ENCODE data around the gene AKAP6. TPM values are rescaled to one million over a fixed set of nuclear protein-coding genes. Genes with fewer than 3 reads are reported as not detected.

The AKAP6 gene
- total RNA-seq, 2 experiments from 2014 or later = 0.82 to 0.85 TPM

GRCh38 chr14:32817780-32818179, 488.7 kb downstream of the AKAP6 start:
- Mint-ChIP-seq H3K9me3 (ENCODE audit: low read depth) (no peaks in the 10 kb centered on the region), H3K27ac (no peak overlapping the region), H3K36me3 (no peaks in the 10 kb centered on the region), H3K4me1 (no peaks in the 10 kb centered on the region), H3K4me3 (no peak overlapping the region), H3K27me3 (no peaks in the 10 kb centered on the region)
- no peak for ATAC-seq
- no peak for DNase-seq
- CTCF ChIA-PET = no interaction called here

- Mint-ChIP-seq H3K27ac (no peak overlapping the region), H3K9me3 (ENCODE audit: low read depth) (peaks cover 2% of the 10 kb centered on the region), H3K4me1 (no peaks in the 10 kb centered on the region), H3K4me3 (no peak overlapping the region), H3K27me3 (no peaks in the 10 kb centered on the region), H3K36me3 (no peaks in the 10 kb centered on the region)
- DNase-seq (no peak), ATAC-seq (no peak)
- CTCF ChIA-PET = no interaction called here
These were observed 489.5 kb downstream of the AKAP6 start for GRCh38 chr14:32818581-32818980.

- H3K27ac Mint-ChIP-seq = no peak overlapping the region
- H3K9me3 Mint-ChIP-seq (ENCODE audit: low read depth) = peaks cover 3% of the 10 kb centered on the region
- DNase-seq (no peak), ATAC-seq (no peak)
- CTCF ChIA-PET = no interaction called here
- H3K4me1 Mint-ChIP-seq = no peaks in the 10 kb centered on the region
- no peak overlapping the region for H3K4me3 Mint-ChIP-seq
- H3K27me3 Mint-ChIP-seq = no peaks in the 10 kb centered on the region
- H3K36me3 Mint-ChIP-seq = no peaks in the 10 kb centered on the region
These were observed 491.1 kb downstream of the AKAP6 start for GRCh38 chr14:32820181-32820580.

GRCh38 chr14:32820682-32821081, 491.6 kb downstream of the AKAP6 start:
- Mint-ChIP-seq H3K9me3 (ENCODE audit: low read depth) (peaks cover 3% of the 10 kb centered on the region), H3K4me1 (no peaks in the 10 kb centered on the region), H3K27ac (no peak overlapping the region), H3K4me3 (no peak overlapping the region), H3K36me3 (no peaks in the 10 kb centered on the region), H3K27me3 (no peaks in the 10 kb centered on the region)
- CTCF ChIA-PET = no interaction called here
- no peak for ATAC-seq
- no peak for DNase-seq

- DNase-seq = no peak
- Mint-ChIP-seq H3K27me3 (no peaks in the 10 kb centered on the region), H3K4me3 (no peak overlapping the region), H3K36me3 (no peaks in the 10 kb centered on the region), H3K9me3 (ENCODE audit: low read depth) (peaks cover 3% of the 10 kb centered on the region), H3K4me1 (no peaks in the 10 kb centered on the region), H3K27ac (no peak overlapping the region)
- no peak for ATAC-seq
- CTCF ChIA-PET = no interaction called here
These were observed 493.0 kb downstream of the AKAP6 start for GRCh38 chr14:32821964-32822653.

GRCh38 chr14:32823706-32824105, 494.6 kb downstream of the AKAP6 start:
- no peaks in the 10 kb centered on the region for H3K4me1 Mint-ChIP-seq
- no peak overlapping the region for H3K27ac Mint-ChIP-seq
- H3K9me3 Mint-ChIP-seq (ENCODE audit: low read depth) = peaks cover 6% of the 10 kb centered on the region
- no peak for DNase-seq
- H3K27me3 Mint-ChIP-seq = no peaks in the 10 kb centered on the region
- H3K4me3 Mint-ChIP-seq = no peak overlapping the region
- CTCF ChIA-PET = no interaction called here
- no peaks in the 10 kb centered on the region for H3K36me3 Mint-ChIP-seq
- no peak for ATAC-seq

GRCh38 chr14:32824195-32824594, 495.1 kb downstream of the AKAP6 start:
- H3K4me1 Mint-ChIP-seq = no peaks in the 10 kb centered on the region
- no peak for ATAC-seq
- H3K27ac Mint-ChIP-seq = no peak overlapping the region
- no peaks in the 10 kb centered on the region for H3K27me3 Mint-ChIP-seq
- no peak for DNase-seq
- peaks cover 6% of the 10 kb centered on the region for H3K9me3 Mint-ChIP-seq (ENCODE audit: low read depth)
- no peaks in the 10 kb centered on the region for H3K36me3 Mint-ChIP-seq
- H3K4me3 Mint-ChIP-seq = no peak overlapping the region
- CTCF ChIA-PET = no interaction called here

- no peak for ATAC-seq
- Mint-ChIP-seq H3K4me3 (no peak overlapping the region), H3K27ac (no peak overlapping the region), H3K9me3 (ENCODE audit: low read depth) (peaks cover 6% of the 10 kb centered on the region), H3K4me1 (no peaks in the 10 kb centered on the region), H3K27me3 (no peaks in the 10 kb centered on the region), H3K36me3 (no peaks in the 10 kb centered on the region)
- no peak for DNase-seq
- CTCF ChIA-PET = no interaction called here
These were observed 496.0 kb downstream of the AKAP6 start for GRCh38 chr14:32825058-32825457.

- Mint-ChIP-seq H3K27me3 (no peaks in the 10 kb centered on the region), H3K4me3 (no peak overlapping the region), H3K36me3 (no peaks in the 10 kb centered on the region), H3K4me1 (no peaks in the 10 kb centered on the region), H3K27ac (no peak overlapping the region), H3K9me3 (ENCODE audit: low read depth) (peaks cover 6% of the 10 kb centered on the region)
- CTCF ChIA-PET = no interaction called here
- ATAC-seq (no peak), DNase-seq (no peak)
These were observed 497.4 kb downstream of the AKAP6 start for GRCh38 chr14:32826404-32827082.

- no peak for ATAC-seq
- CTCF ChIA-PET = no interaction called here
- Mint-ChIP-seq H3K4me3 (no peak overlapping the region), H3K27ac (no peak overlapping the region), H3K9me3 (ENCODE audit: low read depth) (peaks cover 8% of the 10 kb centered on the region), H3K36me3 (no peaks in the 10 kb centered on the region), H3K4me1 (no peaks in the 10 kb centered on the region), H3K27me3 (no peaks in the 10 kb centered on the region)
- no peak for DNase-seq
These were observed 498.4 kb downstream of the AKAP6 start for GRCh38 chr14:32827514-32827913.

- Mint-ChIP-seq H3K36me3 (no peaks in the 10 kb centered on the region), H3K27ac (no peak overlapping the region), H3K4me3 (no peak overlapping the region), H3K27me3 (no peaks in the 10 kb centered on the region), H3K9me3 (ENCODE audit: low read depth) (peaks cover 6% of the 10 kb centered on the region), H3K4me1 (no peaks in the 10 kb centered on the region)
- no peak for ATAC-seq
- CTCF ChIA-PET = no interaction called here
- DNase-seq = no peak
These were observed 506.8 kb downstream of the AKAP6 start for GRCh38 chr14:32835924-32836323.

- DNase-seq (no peak), ATAC-seq (no peak)
- H3K36me3 Mint-ChIP-seq = no peaks in the 10 kb centered on the region
- H3K4me1 Mint-ChIP-seq = no peaks in the 10 kb centered on the region
- CTCF ChIA-PET = no interaction called here
- peaks cover 2% of the 10 kb centered on the region for H3K9me3 Mint-ChIP-seq (ENCODE audit: low read depth)
- H3K27me3 Mint-ChIP-seq = no peaks in the 10 kb centered on the region
- no peak overlapping the region for H3K4me3 Mint-ChIP-seq
- no peak overlapping the region for H3K27ac Mint-ChIP-seq
These were observed 512.6 kb downstream of the AKAP6 start for GRCh38 chr14:32841698-32842097.

- Mint-ChIP-seq H3K9me3 (ENCODE audit: low read depth) (no peaks in the 10 kb centered on the region), H3K36me3 (no peaks in the 10 kb centered on the region), H3K27ac (no peak overlapping the region), H3K4me3 (no peak overlapping the region), H3K4me1 (no peaks in the 10 kb centered on the region), H3K27me3 (no peaks in the 10 kb centered on the region)
- no peak for ATAC-seq
- no peak for DNase-seq
- CTCF ChIA-PET = no interaction called here
These were observed 517.8 kb downstream of the AKAP6 start for GRCh38 chr14:32846821-32847365.

GRCh38 chr14:32847867-32848266, 518.8 kb downstream of the AKAP6 start:
- ATAC-seq = no peak
- no peaks in the 10 kb centered on the region for H3K9me3 Mint-ChIP-seq (ENCODE audit: low read depth)
- H3K36me3 Mint-ChIP-seq = no peaks in the 10 kb centered on the region
- no peaks in the 10 kb centered on the region for H3K27me3 Mint-ChIP-seq
- H3K4me1 Mint-ChIP-seq = no peaks in the 10 kb centered on the region
- H3K4me3 Mint-ChIP-seq = no peak overlapping the region
- CTCF ChIA-PET = no interaction called here
- DNase-seq = no peak
- H3K27ac Mint-ChIP-seq = no peak overlapping the region

Data from activated CD8-positive, alpha-beta memory T cell treated with anti-CD3 and anti-CD28 coated beads, Interleukin-2, amount 10 ng/mL, durations not matched to agents 7 days and 5 days (primary cell).